Right atrium auricular region (tissue), 2 donors: Measurements from ENCODE around the gene PIGR. TPM values are rescaled to one million over a fixed set of nuclear protein-coding genes. Genes with fewer than 3 reads are reported as not detected.

Experiments used
- DNase-seq: peaks from one replicate; pipeline ENCODE4 v3.0.0-alpha.2; 2019; ENCODE audit warnings: low spot score
- H3K27ac ChIP-seq, 2 donors: fragments of 200-600 bp; sonication (generic); 1 replicate in 1 of 2; 2 replicates in 1 of 2; pipeline ENCODE4 v1.5.1; 2016 to 2019
- H3K27me3 ChIP-seq, 2 donors: fragments of 200-600 bp; sonication (generic); one replicate each; pipeline versions ENCODE4 v1.5.1 to v1.6.0; 2017 to 2019
- H3K36me3 ChIP-seq: fragments of 200-600 bp; sonication (generic); one replicate; pipeline ENCODE4 v1.5.1; 2016
- H3K4me1 ChIP-seq, 2 donors: fragments of 200-600 bp; sonication (generic); one replicate each; pipeline versions ENCODE4 v1.5.1 to v1.6.0; 2017 to 2019
- H3K4me3 ChIP-seq, 2 donors: fragments of 200-600 bp; sonication (generic); 1 replicate in 1 of 2; 2 replicates in 1 of 2; pipeline ENCODE4 v1.5.1; 2017 to 2019; ENCODE audit warnings: mild to moderate bottlenecking in 1 of 2, moderate library complexity in 1 of 2
- H3K9me3 ChIP-seq, 2 donors: fragments of 200-600 bp; sonication (generic); one replicate each; pipeline ENCODE4 v1.5.1; 2019
- total RNA-seq, 2 donors: library from RNA; depleted of rRNA; stranded (reverse); fragments of >200 nt; gene quantifications; one replicate each; pipeline ENCODE4 v1.1.0, GENCODE V29; 2016
- TF ChIP-seq, protein P1 (sequence below), 2 donors: fragments of 200-600 bp; sonication (generic); IDR thresholded peaks; one replicate each; pipeline ENCODE4 v1.5.1; 2019; ENCODE audit warnings: antibody characterized with exemption in 2 of 2

PIGR gene
- total RNA-seq, 2 donors from 2014 or later, result not detected

DNA sequence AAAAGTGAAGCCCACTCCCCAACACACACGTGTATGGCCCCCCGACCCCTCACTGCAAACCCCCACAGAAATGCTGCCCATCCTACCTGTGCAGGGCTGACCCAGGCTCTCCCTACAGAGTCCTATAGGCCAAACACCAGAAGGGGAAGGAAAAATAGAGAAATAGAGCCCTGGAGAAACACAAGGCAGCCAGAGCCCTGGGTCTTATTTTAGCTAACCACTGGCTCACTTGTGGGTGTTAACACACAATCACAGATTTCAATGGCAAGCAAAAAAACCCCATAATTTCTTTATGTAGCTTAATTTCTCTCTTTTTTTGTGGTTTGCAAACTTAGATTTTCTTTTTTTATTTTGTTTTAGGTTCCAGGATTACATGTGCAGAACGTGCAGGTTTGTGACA, 989 bp upstream of the PIGR start:
- Histone ChIP-seq H3K9me3 (no peaks in the 10 kb centered on the region), H3K36me3 (no peaks in the 10 kb centered on the region), H3K4me1 (no peaks in the 10 kb centered on the region), H3K27ac (no peak overlapping the region), H3K4me3 (no peak overlapping the region), H3K27me3 (no peaks in the 10 kb centered on the region)
- DNase-seq, result no peak
- TF ChIP-seq, protein P1, sequence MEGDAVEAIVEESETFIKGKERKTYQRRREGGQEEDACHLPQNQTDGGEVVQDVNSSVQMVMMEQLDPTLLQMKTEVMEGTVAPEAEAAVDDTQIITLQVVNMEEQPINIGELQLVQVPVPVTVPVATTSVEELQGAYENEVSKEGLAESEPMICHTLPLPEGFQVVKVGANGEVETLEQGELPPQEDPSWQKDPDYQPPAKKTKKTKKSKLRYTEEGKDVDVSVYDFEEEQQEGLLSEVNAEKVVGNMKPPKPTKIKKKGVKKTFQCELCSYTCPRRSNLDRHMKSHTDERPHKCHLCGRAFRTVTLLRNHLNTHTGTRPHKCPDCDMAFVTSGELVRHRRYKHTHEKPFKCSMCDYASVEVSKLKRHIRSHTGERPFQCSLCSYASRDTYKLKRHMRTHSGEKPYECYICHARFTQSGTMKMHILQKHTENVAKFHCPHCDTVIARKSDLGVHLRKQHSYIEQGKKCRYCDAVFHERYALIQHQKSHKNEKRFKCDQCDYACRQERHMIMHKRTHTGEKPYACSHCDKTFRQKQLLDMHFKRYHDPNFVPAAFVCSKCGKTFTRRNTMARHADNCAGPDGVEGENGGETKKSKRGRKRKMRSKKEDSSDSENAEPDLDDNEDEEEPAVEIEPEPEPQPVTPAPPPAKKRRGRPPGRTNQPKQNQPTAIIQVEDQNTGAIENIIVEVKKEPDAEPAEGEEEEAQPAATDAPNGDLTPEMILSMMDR (IDR thresholded peaks at IDR 0.05), result no peak

DNA sequence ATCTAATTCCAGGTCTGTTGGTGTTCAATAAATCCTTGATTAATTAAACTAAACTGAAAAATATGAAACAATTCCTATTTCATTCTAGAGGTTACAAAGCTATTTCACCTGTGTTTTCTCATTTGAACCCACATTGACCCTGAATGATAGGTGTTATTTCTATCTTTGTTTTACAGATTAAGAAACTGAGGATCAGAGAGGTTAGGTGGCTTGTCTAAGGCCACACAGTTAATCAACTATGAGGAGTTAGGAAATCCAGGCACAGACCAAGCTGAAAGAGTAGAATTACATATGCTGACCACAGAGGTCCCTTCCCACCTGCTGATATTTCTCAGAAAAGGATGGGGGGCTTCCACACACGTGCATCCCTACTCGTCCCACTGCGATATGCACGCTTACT, 487 bp downstream of the PIGR start:
- H3K36me3 ChIP-seq, result no peaks in the 10 kb centered on the region
- H3K27me3 ChIP-seq, result no peaks in the 10 kb centered on the region

DNA sequence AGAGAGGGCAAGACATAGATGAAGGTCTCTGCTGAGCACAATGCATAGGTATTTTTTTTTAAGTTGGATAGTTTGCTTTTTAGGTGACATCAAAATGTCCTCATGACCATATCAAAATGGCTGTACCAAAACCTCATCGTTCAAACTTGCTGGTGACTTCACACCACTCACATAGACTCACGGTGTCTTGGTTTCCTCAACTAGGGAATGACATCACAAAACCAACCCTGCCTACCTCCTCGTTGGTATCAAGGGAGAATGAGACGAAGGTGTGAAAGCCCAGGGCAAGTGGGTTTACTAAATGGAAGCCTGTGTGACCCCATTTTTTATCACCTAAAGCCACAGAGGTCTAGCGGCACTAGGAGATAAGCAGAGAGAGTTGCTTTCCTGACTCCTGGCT, 1.6 kb downstream of the PIGR start:
- Histone ChIP-seq H3K9me3 (no peaks in the 10 kb centered on the region), H3K27me3 (no peaks in the 10 kb centered on the region), H3K4me3 (no peak overlapping the region), H3K27ac (no peak overlapping the region), H3K4me1 (no peaks in the 10 kb centered on the region), H3K36me3 (no peaks in the 10 kb centered on the region)
- TF ChIP-seq, protein P1 (IDR thresholded peaks at IDR 0.05), result no peak
- no peak for DNase-seq

More for the DNA sequence above, 487 bp downstream of the PIGR start:
- Histone ChIP-seq H3K4me1 (no peaks in the 10 kb centered on the region), H3K9me3 (no peaks in the 10 kb centered on the region), H3K4me3 (no peak overlapping the region), H3K27ac (no peak overlapping the region)
- TF ChIP-seq, protein P1 (IDR thresholded peaks at IDR 0.05), result no peak
- DNase-seq, result no peak

DNA sequence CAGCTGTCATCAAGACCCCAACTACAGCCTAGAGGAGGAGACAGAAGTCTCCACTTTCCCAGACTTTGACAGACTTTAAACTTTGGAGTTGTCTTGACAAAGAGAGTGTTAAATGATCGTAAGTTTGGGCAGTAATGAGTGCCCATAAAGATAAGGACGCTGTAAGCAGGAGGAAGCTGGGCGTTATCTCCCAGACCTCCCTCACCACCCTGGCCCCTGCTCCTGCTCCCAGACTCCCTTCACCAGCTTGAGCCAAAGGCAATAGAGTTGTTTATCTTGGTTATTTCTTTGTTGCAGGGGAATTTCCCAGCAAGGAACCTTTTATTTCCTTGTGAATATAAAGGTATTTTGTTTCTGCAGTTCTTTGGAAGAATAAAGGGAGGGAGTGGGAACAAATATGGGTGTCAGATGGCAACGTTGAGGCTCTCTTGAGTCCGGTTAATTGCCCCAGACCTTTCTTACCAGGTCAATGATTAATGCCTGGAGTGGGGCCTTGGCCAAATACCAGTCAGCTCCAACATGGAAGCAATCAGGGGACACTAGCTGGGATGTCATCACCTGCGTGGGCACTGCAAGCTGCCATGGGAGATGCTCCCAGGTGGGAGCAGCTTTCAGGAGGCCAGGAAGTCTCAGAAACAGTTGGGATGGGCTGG, 4.4 kb downstream of the PIGR start:
- Histone ChIP-seq H3K4me3 (no peak overlapping the region), H3K27ac (no peak overlapping the region), H3K27me3 (no peaks in the 10 kb centered on the region), H3K36me3 (no peaks in the 10 kb centered on the region), H3K9me3 (no peaks in the 10 kb centered on the region), H3K4me1 (no peaks in the 10 kb centered on the region)
- TF ChIP-seq, protein P1 (IDR thresholded peaks at IDR 0.05), result no peak
- DNase-seq, result no peak

DNA sequence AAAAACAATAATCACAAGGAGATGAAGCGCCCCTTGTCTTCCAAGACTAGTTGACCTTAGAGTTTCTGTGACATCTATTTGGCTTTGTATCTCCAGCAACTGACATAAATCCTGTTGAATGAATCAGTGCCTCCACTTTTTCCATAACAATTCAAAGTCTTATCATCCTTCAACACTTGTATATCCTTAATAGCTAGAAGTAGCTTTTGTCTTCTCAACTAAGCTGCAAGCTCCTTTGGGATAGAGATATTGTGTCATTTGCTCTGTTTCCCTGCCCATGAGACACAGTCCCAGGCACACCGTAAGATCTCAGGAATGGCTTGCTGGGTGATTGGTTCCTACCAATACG, 5.7 kb downstream of the PIGR start:
- no peak for DNase-seq
- H3K4me1 ChIP-seq, result no peaks in the 10 kb centered on the region
- TF ChIP-seq, protein P1 (IDR thresholded peaks at IDR 0.05), result no peak
- H3K27ac ChIP-seq, result no peak overlapping the region
- no peaks in the 10 kb centered on the region for H3K9me3 ChIP-seq
- H3K27me3 ChIP-seq, result no peaks in the 10 kb centered on the region
- H3K4me3 ChIP-seq, result no peak overlapping the region
- H3K36me3 ChIP-seq, result no peaks in the 10 kb centered on the region
